BJ (cell line): ENCODE results near the gene CSNK1E. TPM values are rescaled to one million over a fixed set of nuclear protein-coding genes. Genes with fewer than 3 reads are reported as not detected.

Source experiments
- CTCF ChIA-PET: fragments of 350-600 bp; formaldehyde crosslinking; extraction: SDS; loops from one replicate; lab custom pipeline; 2021; ENCODE audit warnings: antibody characterized with exemption, inconsistent platforms; lab: Yijun Ruan, JAX
- POLR2A ChIA-PET: fragments of 300-600 bp; sonication (Branson Sonifier 250); formaldehyde crosslinking; extraction: SDS; loops from one replicate; lab custom pipeline; 2021; ENCODE audit warnings: antibody characterized with exemption; lab: Charles Lee
- DNase-seq: peaks from one replicate; pipeline ENCODE4 v3.0.0-alpha.2; 2011; ENCODE audit warnings: low read depth
- H3K27me3 ChIP-seq: 2 replicates; pipeline ENCODE4 v1.6.0; 2011; ENCODE audit warnings: low read length; ENCODE audit not compliant: control insufficient read depth, insufficient read depth
- H3K36me3 ChIP-seq: 2 replicates; pipeline ENCODE4 v1.5.1; 2011; ENCODE audit warnings: low read length; ENCODE audit not compliant: control insufficient read depth, insufficient read depth
- H3K4me3 ChIP-seq: 2 replicates; pipeline ENCODE4 v1.5.1; 2011; ENCODE audit warnings: low read depth, mild to moderate bottlenecking, control low read depth, low read length
- polyA plus RNA-seq: library from polyadenylated mRNA; depleted of rRNA; stranded (reverse); fragments of >200 nt; gene quantifications from 2 replicates; pipeline ENCODE4 v1.2.3, GENCODE V29; 2011
- TF ChIP-seq, protein P1 (sequence below): IDR thresholded peaks from 2 replicates; pipeline ENCODE4 v1.5.1; 2011; ENCODE audit warnings: low read depth, mild to moderate bottlenecking, control low read depth, inconsistent platforms, low read length, moderate library complexity; ENCODE audit not compliant: insufficient read depth

The CSNK1E gene
- polyA plus RNA-seq, 1 experiment, result 183 TPM

DNA sequence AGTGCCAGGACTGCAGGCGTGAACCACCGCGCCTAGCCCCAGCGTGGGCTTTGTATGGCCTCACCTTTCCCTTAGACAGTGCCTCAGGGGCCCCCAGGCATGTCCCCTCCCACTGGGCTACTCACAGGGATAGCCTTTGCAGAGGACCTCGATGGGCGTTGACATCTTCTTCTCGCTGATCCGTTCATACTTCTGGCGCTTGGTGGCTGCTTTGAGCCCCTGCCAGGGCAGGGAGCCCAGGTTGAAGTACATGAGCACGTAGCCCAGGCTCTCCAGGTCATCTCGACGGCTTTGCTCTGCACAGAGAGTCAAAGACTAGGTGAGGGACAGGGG, 17.5 kb downstream of the CSNK1E start:
- DNase-seq, result no peak
- Histone ChIP-seq H3K27me3 (no peaks in the 10 kb centered on the region), H3K4me3 (no peak overlapping the region), H3K36me3 (peaks cover 82% of the 10 kb centered on the region)
- TF ChIP-seq, protein P1, sequence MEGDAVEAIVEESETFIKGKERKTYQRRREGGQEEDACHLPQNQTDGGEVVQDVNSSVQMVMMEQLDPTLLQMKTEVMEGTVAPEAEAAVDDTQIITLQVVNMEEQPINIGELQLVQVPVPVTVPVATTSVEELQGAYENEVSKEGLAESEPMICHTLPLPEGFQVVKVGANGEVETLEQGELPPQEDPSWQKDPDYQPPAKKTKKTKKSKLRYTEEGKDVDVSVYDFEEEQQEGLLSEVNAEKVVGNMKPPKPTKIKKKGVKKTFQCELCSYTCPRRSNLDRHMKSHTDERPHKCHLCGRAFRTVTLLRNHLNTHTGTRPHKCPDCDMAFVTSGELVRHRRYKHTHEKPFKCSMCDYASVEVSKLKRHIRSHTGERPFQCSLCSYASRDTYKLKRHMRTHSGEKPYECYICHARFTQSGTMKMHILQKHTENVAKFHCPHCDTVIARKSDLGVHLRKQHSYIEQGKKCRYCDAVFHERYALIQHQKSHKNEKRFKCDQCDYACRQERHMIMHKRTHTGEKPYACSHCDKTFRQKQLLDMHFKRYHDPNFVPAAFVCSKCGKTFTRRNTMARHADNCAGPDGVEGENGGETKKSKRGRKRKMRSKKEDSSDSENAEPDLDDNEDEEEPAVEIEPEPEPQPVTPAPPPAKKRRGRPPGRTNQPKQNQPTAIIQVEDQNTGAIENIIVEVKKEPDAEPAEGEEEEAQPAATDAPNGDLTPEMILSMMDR, result no peak
- CTCF ChIA-PET, result no interaction called here
- POLR2A ChIA-PET, result no interaction called here

DNA sequence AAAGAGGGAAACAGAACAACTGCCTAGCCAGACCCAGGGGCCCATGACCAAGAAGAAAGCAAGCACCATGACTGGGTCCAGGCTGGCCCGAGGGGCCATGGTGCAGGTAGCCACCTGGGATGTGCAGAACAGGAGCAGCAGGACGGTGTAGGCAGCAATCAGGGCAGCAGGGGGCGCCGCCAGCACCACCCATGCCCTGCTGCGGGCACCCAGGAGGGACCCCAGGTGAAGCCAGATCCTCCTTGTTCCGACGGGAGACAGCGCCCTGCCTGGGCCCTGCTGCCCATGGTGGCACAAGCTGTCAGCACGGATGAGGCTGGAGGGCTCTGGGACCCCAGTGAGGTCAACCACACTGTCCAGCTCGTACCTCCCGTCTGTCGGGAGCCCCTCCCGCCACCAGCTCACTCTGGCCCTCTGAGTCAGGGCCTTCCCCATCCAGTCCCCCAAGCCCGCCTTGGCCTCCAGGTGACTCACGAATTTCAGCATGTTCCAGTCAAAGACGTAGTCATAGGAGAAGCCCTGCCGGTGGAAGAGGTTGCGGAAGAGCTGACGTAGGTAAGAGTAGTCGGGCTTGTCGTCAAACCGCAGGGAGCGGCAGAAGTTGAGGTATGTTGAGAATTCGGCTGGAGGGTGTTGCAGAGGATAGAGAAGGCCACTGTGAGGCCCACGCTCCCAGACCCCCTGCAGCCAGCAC, 18.8 kb downstream of the CSNK1E start:
- ChIA-PET POLR2A (no interaction called here), CTCF (interaction anchor here (0.9 to 1.4 kb wide), 4 partner anchors 9 to 34 kb away, joined by 3 to 6 read pairs (median 5); no protein-coding TSS in a partner anchor)
- no peak overlapping the region for H3K4me3 ChIP-seq
- peaks cover 86% of the 10 kb centered on the region for H3K36me3 ChIP-seq
- no peaks in the 10 kb centered on the region for H3K27me3 ChIP-seq
- no peak for DNase-seq
- TF ChIP-seq, protein P1, result peak; percentile 45

DNA sequence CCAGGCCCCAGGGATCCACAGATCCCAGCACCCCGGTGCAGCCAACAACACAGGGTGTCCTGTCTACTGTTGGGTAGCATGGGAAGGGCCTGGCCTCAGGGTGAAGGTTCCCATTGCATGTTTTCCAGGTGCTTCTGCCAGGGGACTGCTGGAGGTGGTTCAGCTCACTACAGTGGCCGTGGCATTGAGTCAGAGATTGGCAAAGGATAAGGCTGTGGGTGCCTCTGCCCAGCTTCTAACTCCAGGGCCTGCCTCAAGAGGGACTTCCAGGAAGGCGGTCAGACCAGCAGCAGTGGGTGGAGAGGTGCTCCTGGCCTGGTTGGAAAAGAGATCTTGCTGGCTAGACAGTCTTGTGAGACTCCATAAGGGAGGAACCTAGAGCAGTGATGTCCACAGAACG, 20.9 kb downstream of the CSNK1E start:
- H3K36me3 ChIP-seq, result peaks cover 79% of the 10 kb centered on the region

DNA sequence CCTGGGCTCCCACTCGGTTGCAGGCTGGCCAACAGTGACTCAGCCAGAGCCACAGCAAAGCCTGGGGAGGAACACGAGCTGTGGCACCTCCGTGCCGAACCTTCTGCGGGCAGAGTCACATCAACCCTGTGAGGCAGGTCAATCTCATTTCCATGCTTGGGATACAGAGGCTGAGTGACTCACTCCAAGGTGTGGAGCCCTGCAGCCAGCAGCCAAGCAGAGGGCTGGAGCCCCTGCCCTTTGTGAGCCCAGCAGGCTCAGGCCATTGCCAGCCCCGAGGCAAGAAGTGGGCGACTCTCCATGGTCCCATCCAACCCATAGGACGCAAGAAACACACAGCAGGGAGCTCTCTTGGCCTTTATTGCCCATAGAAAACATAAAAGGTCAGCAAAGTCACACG, 21.4 kb downstream of the CSNK1E start:
- peaks cover 80% of the 10 kb centered on the region for H3K36me3 ChIP-seq
- CTCF ChIA-PET, result interaction anchor here (0.6 to 1.8 kb wide), 4 partner anchors 12 to 1327 kb away, joined by 3 to 7 read pairs (median 4); no protein-coding TSS in a partner anchor
- DNase-seq, result no peak
- POLR2A ChIA-PET, result no interaction called here
- no peak overlapping the region for H3K4me3 ChIP-seq
- no peaks in the 10 kb centered on the region for H3K27me3 ChIP-seq
- TF ChIP-seq, protein P1, result no peak

More for the DNA sequence above, 20.9 kb downstream of the CSNK1E start:
- no peak overlapping the region for H3K4me3 ChIP-seq
- TF ChIP-seq, protein P1, result no peak
- no peaks in the 10 kb centered on the region for H3K27me3 ChIP-seq
- ChIA-PET CTCF (interaction anchor here (1.2 to 1.6 kb wide), 2 partner anchors 11 to 182 kb away, joined by 3 to 7 read pairs; no protein-coding TSS in a partner anchor), POLR2A (no interaction called here)
- no peak for DNase-seq

DNA sequence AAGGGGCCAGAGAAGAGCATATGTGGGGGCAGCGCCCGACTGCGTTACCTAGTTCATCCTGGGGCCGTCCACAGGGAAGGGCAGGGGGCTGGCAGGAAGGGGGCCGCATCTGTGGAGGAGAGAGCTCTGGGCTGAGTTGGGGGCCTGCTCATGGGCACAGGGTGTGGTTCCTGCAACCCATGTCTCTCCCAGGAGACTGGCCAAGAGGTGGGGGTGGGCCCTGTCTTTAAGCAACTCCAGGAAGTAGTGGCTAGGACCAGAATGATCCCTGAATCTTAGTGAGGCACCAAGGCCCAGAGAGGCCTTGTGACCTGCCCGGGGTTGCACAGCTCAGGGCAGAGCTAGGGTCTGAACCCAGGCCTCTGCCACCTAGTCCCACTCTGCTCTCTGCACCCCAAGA, 21.9 kb downstream of the CSNK1E start:
- TF ChIP-seq, protein P1, result no peak
- Histone ChIP-seq H3K36me3 (peaks cover 76% of the 10 kb centered on the region), H3K4me3 (no peak overlapping the region), H3K27me3 (no peaks in the 10 kb centered on the region)
- ChIA-PET CTCF (interaction anchor here (0.6 to 1.8 kb wide), 2 partner anchors 17 to 1326 kb away, joined by 3 to 4 read pairs; no protein-coding TSS in a partner anchor), POLR2A (no interaction called here)
- DNase-seq, result no peak
